HepG2 (cell line): ENCODE results near the gene HLF. TPM values are rescaled to one million over a fixed set of nuclear protein-coding genes. Genes with fewer than 3 reads are reported as not detected.

Source experiments
- DNMT3B ChIP-seq: conservative IDR thresholded peaks from 2 replicates; pipeline ENCODE4 v1.6.1; 2016; ENCODE audit warnings: missing biosample characterization, control low read depth
- IRX3 ChIP-seq: sonication (generic); formaldehyde crosslinking; IDR thresholded peaks from 2 replicates; pipeline ENCODE4 v1.8.1; 2023; ENCODE audit warnings: mild to moderate bottlenecking, low read depth, missing genetic modification reagents, borderline replicate concordance
- KDM2A ChIP-seq: sonication (generic); formaldehyde crosslinking; IDR thresholded peaks from 2 replicates; pipeline ENCODE4 v1.4.0; 2020; ENCODE audit warnings: low read depth, missing genetic modification reagents, borderline replicate concordance
- PLRG1 ChIP-seq: fragments of 450-650 bp; conservative IDR thresholded peaks from 2 replicates; pipeline ENCODE4 v1.6.1; 2016
- POLR2A ChIP-seq, 2 experiments: IDR thresholded peaks; 2 replicates each; pipeline ENCODE4 v1.6.1; 2011; ENCODE audit warnings: low read depth in 2 of 2, low read length in 2 of 2, mild to moderate bottlenecking in 1 of 2, moderate library complexity in 1 of 2; ENCODE audit not compliant: insufficient read depth in 1 of 2
- SOX5 ChIP-seq: IDR thresholded peaks from 2 replicates; pipeline ENCODE4 v1.6.1; 2016; ENCODE audit warnings: borderline replicate concordance
- ZNF460 ChIP-seq: sonication (generic); formaldehyde crosslinking; IDR thresholded peaks from 2 replicates; pipeline ENCODE4 v1.5.1; 2020; ENCODE audit warnings: missing genetic modification reagents, mild to moderate bottlenecking, borderline replicate concordance
- ZNF781 ChIP-seq: sonication (generic); formaldehyde crosslinking; IDR thresholded peaks from 2 replicates; pipeline ENCODE4 v1.5.1; 2020; ENCODE audit warnings: borderline replicate concordance, mild to moderate bottlenecking, missing genetic modification reagents; ENCODE audit errors: not compliant biosample characterization
- ZSCAN29 ChIP-seq: sonication (generic); formaldehyde crosslinking; conservative IDR thresholded peaks from 2 replicates; pipeline ENCODE4 v1.4.0; 2020; ENCODE audit warnings: mild to moderate bottlenecking, missing genetic modification reagents
- polyA plus RNA-seq, 8 experiments: library from polyadenylated mRNA; depleted of rRNA in 3 of 8; stranded (reverse) in 7 of 8; unstranded in 1 of 8; fragments of >200 nt; fragmentation: Illumina TruSeq in 4 of 8; extraction: Trizol in 4 of 8; gene quantifications; 2 replicates each; pipeline versions ENCODE4 v1.2.1 to v1.2.3, GENCODE V29; 2011 to 2016; ENCODE audit warnings: low read depth in 4 of 8, missing spikeins in 1 of 8, mixed read lengths in 1 of 8; ENCODE audit not compliant: insufficient read depth in 1 of 8
- total RNA-seq, 5 experiments: library from RNA; depleted of rRNA; stranded (reverse); fragments of >200 nt; fragmentation: Illumina TruSeq; extraction: Trizol; gene quantifications; 2 replicates each; pipeline ENCODE4 v1.2.3, GENCODE V29; 2016; ENCODE audit warnings: low read depth in 1 of 5
- TF ChIP-seq, protein P1 (sequence below): sonication (generic); formaldehyde crosslinking; IDR thresholded peaks from 2 replicates; pipeline ENCODE4; 2020; ENCODE audit warnings: missing genetic modification reagents, mild to moderate bottlenecking, borderline replicate concordance
- TF ChIP-seq, protein P2 (sequence below): sonication (generic); formaldehyde crosslinking; IDR thresholded peaks from 2 replicates; pipeline ENCODE4 v1.4.0; 2020; ENCODE audit warnings: missing genetic modification reagents
- TF ChIP-seq, protein P3 (sequence below): sonication (generic); formaldehyde crosslinking; IDR thresholded peaks from 2 replicates; pipeline ENCODE4 v1.5.0; 2020; ENCODE audit warnings: missing genetic modification reagents

Gene HLF
- total and polyA plus RNA-seq, 2 of the 13 experiments (the other 11 are each of a cell fraction or from before 2014, with no cell fraction given), result 202 to 346 TPM

DNA sequence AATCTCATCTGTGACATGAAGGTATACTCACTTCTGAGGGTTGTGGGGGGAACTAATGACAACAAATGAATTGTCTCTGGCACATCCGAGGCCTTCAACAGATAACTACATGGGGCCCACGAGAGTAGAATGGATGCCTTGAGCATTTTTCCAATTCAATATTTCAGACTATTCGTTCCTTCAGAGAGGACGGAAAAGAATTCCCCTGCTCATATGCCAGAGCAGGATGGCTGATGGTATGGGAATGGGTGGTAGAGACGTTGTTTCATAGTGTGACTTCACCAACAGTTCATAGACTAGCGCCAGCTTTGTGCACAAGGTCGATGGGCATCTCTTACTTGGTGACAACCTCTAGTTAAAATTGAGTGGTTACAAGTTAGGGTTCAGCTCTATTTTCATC is 61.3 kb downstream of the HLF start (continued):
- TF ChIP-seq, protein P1, sequence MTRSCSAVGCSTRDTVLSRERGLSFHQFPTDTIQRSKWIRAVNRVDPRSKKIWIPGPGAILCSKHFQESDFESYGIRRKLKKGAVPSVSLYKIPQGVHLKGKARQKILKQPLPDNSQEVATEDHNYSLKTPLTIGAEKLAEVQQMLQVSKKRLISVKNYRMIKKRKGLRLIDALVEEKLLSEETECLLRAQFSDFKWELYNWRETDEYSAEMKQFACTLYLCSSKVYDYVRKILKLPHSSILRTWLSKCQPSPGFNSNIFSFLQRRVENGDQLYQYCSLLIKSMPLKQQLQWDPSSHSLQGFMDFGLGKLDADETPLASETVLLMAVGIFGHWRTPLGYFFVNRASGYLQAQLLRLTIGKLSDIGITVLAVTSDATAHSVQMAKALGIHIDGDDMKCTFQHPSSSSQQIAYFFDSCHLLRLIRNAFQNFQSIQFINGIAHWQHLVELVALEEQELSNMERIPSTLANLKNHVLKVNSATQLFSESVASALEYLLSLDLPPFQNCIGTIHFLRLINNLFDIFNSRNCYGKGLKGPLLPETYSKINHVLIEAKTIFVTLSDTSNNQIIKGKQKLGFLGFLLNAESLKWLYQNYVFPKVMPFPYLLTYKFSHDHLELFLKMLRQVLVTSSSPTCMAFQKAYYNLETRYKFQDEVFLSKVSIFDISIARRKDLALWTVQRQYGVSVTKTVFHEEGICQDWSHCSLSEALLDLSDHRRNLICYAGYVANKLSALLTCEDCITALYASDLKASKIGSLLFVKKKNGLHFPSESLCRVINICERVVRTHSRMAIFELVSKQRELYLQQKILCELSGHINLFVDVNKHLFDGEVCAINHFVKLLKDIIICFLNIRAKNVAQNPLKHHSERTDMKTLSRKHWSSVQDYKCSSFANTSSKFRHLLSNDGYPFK (CRISPR knock-in tag), result no peak
- TF ChIP-seq ZSCAN29 (CRISPR knock-in tag), result no peak
- TF ChIP-seq DNMT3B (CRISPR knock-in tag), result no peak
- TF ChIP-seq, protein P2, sequence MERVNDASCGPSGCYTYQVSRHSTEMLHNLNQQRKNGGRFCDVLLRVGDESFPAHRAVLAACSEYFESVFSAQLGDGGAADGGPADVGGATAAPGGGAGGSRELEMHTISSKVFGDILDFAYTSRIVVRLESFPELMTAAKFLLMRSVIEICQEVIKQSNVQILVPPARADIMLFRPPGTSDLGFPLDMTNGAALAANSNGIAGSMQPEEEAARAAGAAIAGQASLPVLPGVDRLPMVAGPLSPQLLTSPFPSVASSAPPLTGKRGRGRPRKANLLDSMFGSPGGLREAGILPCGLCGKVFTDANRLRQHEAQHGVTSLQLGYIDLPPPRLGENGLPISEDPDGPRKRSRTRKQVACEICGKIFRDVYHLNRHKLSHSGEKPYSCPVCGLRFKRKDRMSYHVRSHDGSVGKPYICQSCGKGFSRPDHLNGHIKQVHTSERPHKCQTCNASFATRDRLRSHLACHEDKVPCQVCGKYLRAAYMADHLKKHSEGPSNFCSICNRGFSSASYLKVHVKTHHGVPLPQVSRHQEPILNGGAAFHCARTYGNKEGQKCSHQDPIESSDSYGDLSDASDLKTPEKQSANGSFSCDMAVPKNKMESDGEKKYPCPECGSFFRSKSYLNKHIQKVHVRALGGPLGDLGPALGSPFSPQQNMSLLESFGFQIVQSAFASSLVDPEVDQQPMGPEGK (CRISPR knock-in tag), result no peak
- TF ChIP-seq POLR2A (IDR thresholded peaks at IDR 0.05; ENCODE audit: insufficient read depth in 1 of 2, low read depth in 2 of 2, low read length in 2 of 2), result peak; percentile 16 to 37; a peak in 2 of 4 replicates
- TF ChIP-seq, protein P3, sequence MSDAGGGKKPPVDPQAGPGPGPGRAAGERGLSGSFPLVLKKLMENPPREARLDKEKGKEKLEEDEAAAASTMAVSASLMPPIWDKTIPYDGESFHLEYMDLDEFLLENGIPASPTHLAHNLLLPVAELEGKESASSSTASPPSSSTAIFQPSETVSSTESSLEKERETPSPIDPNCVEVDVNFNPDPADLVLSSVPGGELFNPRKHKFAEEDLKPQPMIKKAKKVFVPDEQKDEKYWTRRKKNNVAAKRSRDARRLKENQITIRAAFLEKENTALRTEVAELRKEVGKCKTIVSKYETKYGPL (CRISPR knock-in tag), result no peak
- no peak for TF ChIP-seq KDM2A (CRISPR knock-in tag)
- peak; percentile 40 for TF ChIP-seq ZNF781 (CRISPR knock-in tag)
- no peak for TF ChIP-seq PLRG1
- TF ChIP-seq ZNF460 (CRISPR knock-in tag), result no peak
- 0 out of 2 replicates have a peak, but pooled peaks have one; percentile 56 for TF ChIP-seq IRX3 (CRISPR knock-in tag)
- peak; percentile 21; the same call in 1 of the 2 replicates for TF ChIP-seq SOX5 (CRISPR knock-in tag)
